SIG-M5 (cell line): ENCODE data around the gene SMAD7.

ENCODE experiments used
- DNase-seq: peaks from one replicate; lab custom pipeline; 2025; lab: John Stamatoyannopoulos, UW

Gene SMAD7

GRCh38 chr18:48944634-48945033 lies 6.1 kb downstream of the SMAD7 start:
- DNase-seq, result no peak

DNA sequence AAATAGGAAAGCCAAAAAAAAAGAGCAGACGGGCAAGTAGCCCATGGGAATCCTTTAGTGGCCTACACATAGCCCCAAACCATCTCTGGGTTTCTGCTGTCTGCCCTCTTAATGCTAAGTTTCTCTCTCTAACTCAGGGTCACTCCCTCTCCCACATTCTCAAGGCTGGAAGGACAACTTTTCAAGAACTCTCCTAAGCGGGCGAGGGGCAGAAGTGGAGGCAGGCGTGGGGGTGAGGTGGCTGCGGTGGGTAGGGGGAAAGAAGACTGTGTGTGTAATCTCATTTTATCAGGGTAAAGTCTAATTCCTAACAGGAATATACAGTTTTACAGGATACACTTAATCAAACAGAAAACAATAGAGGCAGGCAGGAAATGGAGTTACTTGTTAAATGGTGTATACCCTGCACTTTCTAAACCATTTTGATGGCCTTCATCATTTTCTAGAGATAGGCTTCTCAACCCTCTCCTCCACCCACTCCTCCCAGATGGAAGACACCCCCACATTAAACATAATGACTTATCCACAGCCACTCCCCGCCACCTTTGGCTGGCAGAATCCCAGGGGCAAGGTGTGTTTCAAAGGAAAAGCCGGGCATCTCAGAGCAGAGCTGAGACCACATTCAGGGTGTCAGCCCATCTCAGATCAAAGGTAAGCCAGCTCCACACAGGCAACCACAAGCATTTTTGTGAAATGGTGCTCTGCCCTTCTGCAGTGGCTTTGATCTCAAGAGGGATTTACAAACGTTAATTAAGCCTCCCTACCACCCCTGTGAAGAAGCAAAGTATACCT lies 6.8 kb downstream of the SMAD7 start:
- DNase-seq, result no peak

GRCh38 chr18:48943333-48943732 lies 7.4 kb downstream of the SMAD7 start:
- no peak for DNase-seq

GRCh38 chr18:48942554-48943261 lies 8.1 kb downstream of the SMAD7 start:
- DNase-seq, result no peak

DNA sequence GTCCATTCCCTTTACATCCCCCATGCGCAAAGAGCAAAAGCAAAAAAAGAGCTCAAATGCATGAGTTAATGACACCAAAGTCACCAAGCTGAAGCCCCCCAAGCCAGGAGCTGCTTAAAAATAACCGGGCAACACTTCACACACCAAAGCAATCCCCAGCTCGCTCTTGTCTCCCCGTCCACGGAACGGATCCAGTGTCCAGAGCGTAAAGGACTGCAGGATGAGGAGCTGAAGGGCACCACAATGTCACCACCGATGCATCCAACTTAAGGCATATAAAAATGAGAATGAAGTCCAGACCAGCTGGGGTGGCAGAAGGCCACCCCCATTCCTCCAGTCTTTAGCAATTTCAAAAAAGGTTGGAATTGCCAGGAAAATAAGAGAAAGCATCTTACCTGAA lies 8.7 kb downstream of the SMAD7 start:
- no peak for DNase-seq

DNA sequence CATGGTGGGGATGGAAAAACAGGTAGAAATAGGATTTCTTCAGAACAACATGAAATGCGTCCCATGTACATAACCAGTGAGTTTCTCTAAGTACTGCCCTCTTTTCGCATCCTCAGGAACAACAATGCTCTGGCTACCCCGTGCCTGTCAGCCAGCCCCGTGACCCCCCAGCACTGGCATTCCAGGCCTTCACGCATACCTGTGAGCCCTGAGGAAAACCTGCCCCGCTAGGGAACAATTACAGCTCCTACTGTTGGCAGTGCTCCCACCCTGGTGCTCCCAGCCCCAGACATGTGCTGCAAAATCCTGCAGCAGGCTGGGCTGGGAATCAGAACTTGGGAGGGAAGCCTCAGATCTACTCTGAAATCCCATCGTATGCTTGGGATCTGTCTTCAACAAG lies 9.1 kb downstream of the SMAD7 start:
- DNase-seq, result no peak

DNA sequence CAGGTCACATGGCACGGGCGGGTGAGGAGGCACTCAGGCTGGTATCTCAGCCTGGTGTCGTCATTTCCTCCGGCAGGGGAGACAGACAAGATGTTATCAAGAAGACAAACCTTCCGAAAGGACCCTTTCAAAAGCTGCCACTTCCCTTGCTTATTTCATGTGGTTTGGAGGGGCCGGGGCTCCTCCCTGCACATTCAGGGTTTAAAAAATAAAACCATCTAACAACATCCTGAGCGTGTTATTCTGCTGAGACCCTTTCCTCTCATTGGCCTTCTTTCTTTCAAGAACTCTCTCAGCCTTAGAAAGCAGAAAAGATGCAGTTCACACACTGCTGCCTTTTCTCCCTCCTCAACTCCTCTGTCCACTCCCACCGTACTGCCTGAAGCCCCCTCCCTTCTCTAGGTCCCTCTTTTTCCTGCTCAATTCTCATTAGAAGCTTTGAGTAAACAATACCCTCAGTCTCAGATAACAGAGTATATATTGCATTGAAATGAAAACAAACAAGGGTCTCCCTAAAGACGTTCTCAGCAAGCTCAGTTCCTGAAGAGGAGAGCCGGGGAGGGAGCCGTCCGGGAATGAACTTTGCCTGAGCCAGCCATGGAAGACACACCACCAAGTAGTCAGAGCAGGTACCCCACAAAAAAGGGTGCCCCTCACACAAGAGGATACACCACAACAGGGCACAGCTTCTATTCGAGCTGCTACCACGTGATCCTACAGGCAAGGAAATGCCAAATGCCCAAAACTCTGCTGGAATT lies 9.7 kb downstream of the SMAD7 start:
- no peak for DNase-seq

GRCh38 chr18:48939205-48940097 lies 11.3 kb downstream of the SMAD7 start:
- no peak for DNase-seq

DNA sequence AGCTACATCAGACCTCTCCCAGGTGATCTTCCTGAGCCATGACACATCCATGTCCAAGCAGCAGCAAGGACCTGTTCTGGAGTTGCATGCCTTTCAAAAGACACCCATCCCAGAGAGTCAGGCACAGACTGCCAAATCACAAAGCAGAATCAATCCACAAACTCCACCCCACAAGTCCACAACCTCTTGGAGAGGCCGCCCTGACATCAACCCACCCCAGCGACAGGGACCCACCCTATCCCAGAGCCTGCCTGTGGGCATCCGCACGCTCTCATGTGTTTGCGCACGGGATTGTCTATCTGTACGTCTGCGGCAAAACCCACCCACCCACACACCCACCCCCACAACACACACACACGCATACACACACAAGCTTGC lies 11.9 kb downstream of the SMAD7 start:
- no peak for DNase-seq

GRCh38 chr18:48937869-48938750 lies 12.7 kb downstream of the SMAD7 start:
- DNase-seq, result no peak

GRCh38 chr18:48935433-48935774 lies 15.4 kb downstream of the SMAD7 start:
- no peak for DNase-seq

DNA sequence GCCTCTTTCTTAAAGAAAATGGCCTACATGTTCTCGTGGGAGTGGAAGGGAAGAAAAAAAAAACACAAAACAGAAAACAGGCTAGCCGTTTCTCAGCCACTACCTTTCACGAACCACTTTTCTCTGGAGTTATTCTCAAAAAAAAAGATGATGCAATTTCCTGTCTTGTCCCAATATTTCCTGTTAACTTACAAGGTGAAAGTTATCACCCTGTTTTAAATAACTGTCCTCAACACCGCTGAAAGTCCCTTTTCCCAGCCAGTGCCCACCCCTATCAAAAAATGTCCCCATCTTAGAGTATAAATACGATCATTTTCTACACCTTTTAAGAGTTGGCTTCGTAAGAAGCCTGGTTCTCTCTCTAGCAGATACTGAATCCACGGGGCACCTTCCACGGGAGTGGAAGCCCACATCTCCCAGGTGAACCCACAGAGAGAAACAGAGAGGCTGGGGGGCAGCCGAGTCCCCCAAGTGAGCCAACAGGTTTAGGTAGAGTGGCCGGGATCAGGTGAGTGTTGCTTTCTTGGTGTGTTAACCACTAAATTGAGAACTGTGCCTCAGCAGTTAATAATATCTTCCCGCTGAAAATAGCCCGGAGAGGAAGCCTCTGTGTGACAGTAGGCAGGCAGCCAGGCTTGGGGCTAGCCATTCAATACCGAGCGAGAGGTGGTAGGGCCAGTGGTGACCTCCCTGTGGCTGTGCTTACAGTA lies 15.9 kb downstream of the SMAD7 start:
- DNase-seq, result no peak

GRCh38 chr18:48934415-48934722 lies 16.4 kb downstream of the SMAD7 start:
- DNase-seq, result no peak

- no peak for DNase-seq
Measured at GRCh38 chr18:48933578-48934414, 17.0 kb downstream of the SMAD7 start.

DNA sequence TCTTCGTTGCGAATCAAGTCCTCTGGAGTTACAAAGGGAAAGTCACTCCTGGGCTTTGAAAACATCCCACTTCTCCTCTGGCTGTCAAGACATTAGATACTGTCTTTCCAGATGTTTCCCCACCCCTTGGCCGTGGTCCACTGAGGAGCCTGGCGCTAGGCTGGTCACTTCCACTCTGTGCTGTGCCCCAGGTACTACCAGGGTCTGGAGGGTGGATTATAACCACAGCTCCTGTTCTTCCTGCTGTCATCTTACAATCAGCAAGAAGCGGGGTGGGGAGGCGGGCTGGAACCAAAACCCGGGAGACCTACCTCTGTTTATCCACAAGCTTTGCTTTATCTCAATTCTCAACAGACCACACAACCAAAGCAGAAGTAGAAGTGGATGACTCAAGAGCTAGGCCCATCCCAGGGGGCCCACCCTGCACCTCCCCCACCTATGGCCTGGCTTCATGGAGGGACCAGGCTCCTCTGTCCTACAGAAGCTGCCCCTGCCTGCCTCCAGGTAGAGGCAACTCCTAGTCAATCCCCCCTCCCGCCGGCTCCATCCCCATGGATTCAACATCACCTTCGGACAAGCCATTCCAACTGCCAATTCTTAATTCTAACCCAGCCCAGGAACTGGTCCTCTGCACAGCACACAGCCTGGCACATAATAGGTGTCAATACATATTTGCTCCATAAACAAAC lies 17.8 kb downstream of the SMAD7 start:
- DNase-seq, result peak; percentile 68

- no peak for DNase-seq
Measured at GRCh38 chr18:48932462-48932818, 18.3 kb downstream of the SMAD7 start.

GRCh38 chr18:48931680-48932461 lies 18.9 kb downstream of the SMAD7 start:
- no peak for DNase-seq

DNA sequence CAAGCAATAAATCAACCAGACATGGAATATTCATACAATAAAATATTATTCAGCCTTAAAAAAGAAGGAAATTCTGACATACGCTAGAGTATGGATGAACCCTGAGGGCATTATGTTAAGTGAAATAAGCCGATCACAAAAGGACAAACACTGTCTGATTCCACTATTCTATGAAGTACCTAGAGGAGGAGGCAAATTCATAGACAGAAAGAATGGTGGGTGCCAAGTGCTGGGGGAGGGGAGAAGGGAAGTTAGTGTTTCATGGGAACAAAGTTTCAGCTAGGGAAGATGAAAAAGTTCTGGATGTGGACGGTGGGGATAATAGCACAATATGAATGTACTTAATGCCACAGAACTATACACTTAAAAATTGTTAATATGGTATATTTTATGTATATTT lies 19.8 kb downstream of the SMAD7 start:
- no peak for DNase-seq
